Measurements from ENCODE around the gene SERINC5.
"Not testable (repeated sequence)": the region's sequence is repeated elsewhere in the genome, so short reads cannot be mapped to it uniquely, and the experiment has no call there.

The SERINC5 gene

GRCh38 chr5:80125962-80126480 lies 129.8 kb downstream of the SERINC5 start:
- no peak for DNase-seq

- DNase-seq = no peak
Observed at GRCh38 chr5:80125022-80125961, 130.6 kb downstream of the SERINC5 start.

- DNase-seq = no peak
Observed at GRCh38 chr5:80124121-80124918, 131.5 kb downstream of the SERINC5 start.

- DNase-seq = no peak
Observed at GRCh38 chr5:80122579-80122978, 133.3 kb downstream of the SERINC5 start.

GRCh38 chr5:80119372-80119771 lies 136.5 kb downstream of the SERINC5 start:
- DNase-seq = no peak

GRCh38 chr5:80117446-80117845 lies 138.4 kb downstream of the SERINC5 start:
- DNase-seq = no peak

GRCh38 chr5:80116465-80116864 lies 139.4 kb downstream of the SERINC5 start:
- no peak for DNase-seq

- DNase-seq = no peak
Observed at GRCh38 chr5:80116000-80116399, 139.8 kb downstream of the SERINC5 start.

GRCh38 chr5:80114860-80115259 lies 141.0 kb downstream of the SERINC5 start:
- DNase-seq = no peak

GRCh38 chr5:80111376-80111990 lies 144.4 kb downstream of the SERINC5 start:
- not testable (repeated sequence) for DNase-seq

GRCh38 chr5:80109646-80110478 lies 146.0 kb downstream of the SERINC5 start:
- peak; percentile 86 for DNase-seq

GRCh38 chr5:80106916-80107315 lies 148.9 kb downstream of the SERINC5 start:
- no peak for DNase-seq

- no peak for DNase-seq
Observed at GRCh38 chr5:80105698-80106439, 150.0 kb downstream of the SERINC5 start.

GRCh38 chr5:80103371-80103770 lies 152.5 kb downstream of the SERINC5 start:
- no peak for DNase-seq

- DNase-seq = no peak
Observed at GRCh38 chr5:80101993-80102392, 153.9 kb downstream of the SERINC5 start.

- DNase-seq = no peak
Observed at GRCh38 chr5:80097451-80097850, 158.4 kb downstream of the SERINC5 start.

GRCh38 chr5:80094236-80094738 lies 161.6 kb downstream of the SERINC5 start:
- DNase-seq = no peak

- DNase-seq = no peak
Observed at GRCh38 chr5:80093796-80094195, 162.1 kb downstream of the SERINC5 start.

- no peak for DNase-seq
Observed at GRCh38 chr5:80092486-80093107, 163.3 kb downstream of the SERINC5 start.

GRCh38 chr5:80091792-80092192 lies 164.1 kb downstream of the SERINC5 start:
- DNase-seq = peak; percentile 4

GRCh38 chr5:80090884-80091166 lies 165.0 kb downstream of the SERINC5 start:
- DNase-seq = no peak
